Fibroblast of lung (primary cell): ENCODE results near the gene FAM25A.

Source experiments
- EZH2 ChIP-seq: IDR thresholded peaks from 2 replicates; pipeline ENCODE4 v1.5.1; 2012; ENCODE audit warnings: low read length, control low read depth, mild to moderate bottlenecking; ENCODE audit errors: missing control alignments
- TF ChIP-seq, protein P1 (sequence below), 2 donors: IDR thresholded peaks in 1 of 2; conservative IDR thresholded peaks in 1 of 2; 1 replicate in 1 of 2; 2 replicates in 1 of 2; pipeline ENCODE4 v1.5.1; 2011 to 2012; ENCODE audit warnings: low read length in 2 of 2, control low read depth in 1 of 2, inconsistent platforms in 1 of 2, low read depth in 1 of 2, mild to moderate bottlenecking in 1 of 2

GRCh38 chr10:86979977-86980448 is 40.1 kb upstream of the FAM25A start:
- TF ChIP-seq, protein P1, sequence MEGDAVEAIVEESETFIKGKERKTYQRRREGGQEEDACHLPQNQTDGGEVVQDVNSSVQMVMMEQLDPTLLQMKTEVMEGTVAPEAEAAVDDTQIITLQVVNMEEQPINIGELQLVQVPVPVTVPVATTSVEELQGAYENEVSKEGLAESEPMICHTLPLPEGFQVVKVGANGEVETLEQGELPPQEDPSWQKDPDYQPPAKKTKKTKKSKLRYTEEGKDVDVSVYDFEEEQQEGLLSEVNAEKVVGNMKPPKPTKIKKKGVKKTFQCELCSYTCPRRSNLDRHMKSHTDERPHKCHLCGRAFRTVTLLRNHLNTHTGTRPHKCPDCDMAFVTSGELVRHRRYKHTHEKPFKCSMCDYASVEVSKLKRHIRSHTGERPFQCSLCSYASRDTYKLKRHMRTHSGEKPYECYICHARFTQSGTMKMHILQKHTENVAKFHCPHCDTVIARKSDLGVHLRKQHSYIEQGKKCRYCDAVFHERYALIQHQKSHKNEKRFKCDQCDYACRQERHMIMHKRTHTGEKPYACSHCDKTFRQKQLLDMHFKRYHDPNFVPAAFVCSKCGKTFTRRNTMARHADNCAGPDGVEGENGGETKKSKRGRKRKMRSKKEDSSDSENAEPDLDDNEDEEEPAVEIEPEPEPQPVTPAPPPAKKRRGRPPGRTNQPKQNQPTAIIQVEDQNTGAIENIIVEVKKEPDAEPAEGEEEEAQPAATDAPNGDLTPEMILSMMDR (conservative IDR thresholded peaks at IDR 0.05 in 1 of 2, IDR thresholded peaks at IDR 0.05 in 1 of 2; ENCODE audit: low read depth in 1 of 2, low read length in 2 of 2) = no peak
- no peak for TF ChIP-seq EZH2
